Thoracic aorta (tissue), 2 donors: Measurements from ENCODE around the gene APCS. TPM values are rescaled to one million over a fixed set of nuclear protein-coding genes. Genes with fewer than 3 reads are reported as not detected.

Experiments used
- ATAC-seq: fragments of 150-250 bp; one replicate; pipeline ENCODE4 v1.8.0; 2017; ENCODE audit warnings: low read depth; ENCODE audit not compliant: insufficient number of reproducible peaks, low FRiP score
- DNase-seq: peaks from one replicate; pipeline ENCODE4 v3.0.0-alpha.2; 2020; ENCODE audit warnings: low spot score
- H3K27ac ChIP-seq, 2 donors: fragments of 200-600 bp; sonication (generic); 1 replicate in 1 of 2; 2 replicates in 1 of 2; pipeline ENCODE4 v1.5.1; 2016; ENCODE audit warnings: mild to moderate bottlenecking in 2 of 2, moderate library complexity in 2 of 2
- H3K27me3 ChIP-seq: fragments of 200-600 bp; sonication (generic); replicated peaks from 2 replicates; pipeline ENCODE4 v1.6.0; 2016; ENCODE audit warnings: mild to moderate bottlenecking; ENCODE audit not compliant: insufficient read depth
- H3K36me3 ChIP-seq: fragments of 200-600 bp; sonication (generic); one replicate; pipeline ENCODE4 v1.5.1; 2016
- H3K4me1 ChIP-seq, 2 donors: fragments of 200-600 bp; sonication (generic); 1 replicate in 1 of 2; 2 replicates in 1 of 2; pipeline versions ENCODE4 v1.5.1 to v1.6.0; 2016; ENCODE audit warnings: low read depth in 2 of 2, mild to moderate bottlenecking in 1 of 2; ENCODE audit not compliant: control insufficient read depth in 1 of 2
- H3K4me3 ChIP-seq: fragments of 200-600 bp; sonication (generic); 2 replicates; pipeline ENCODE4 v1.5.1; 2016; ENCODE audit warnings: mild to moderate bottlenecking
- H3K9me3 ChIP-seq: fragments of 200-600 bp; sonication (generic); 2 replicates; pipeline ENCODE4 v1.5.1; 2016
- total RNA-seq, 2 donors: library from RNA; depleted of rRNA; stranded (reverse); fragments of >200 nt; gene quantifications; one replicate each; pipeline versions ENCODE4 v1.1.0 to v1.2.3, GENCODE V29; 2016
- TF ChIP-seq, protein P1 (sequence below): fragments of 200-600 bp; sonication (generic); IDR thresholded peaks from one replicate; pipeline ENCODE4 v1.5.1; 2019; ENCODE audit warnings: antibody characterized with exemption

Gene APCS, protein sequence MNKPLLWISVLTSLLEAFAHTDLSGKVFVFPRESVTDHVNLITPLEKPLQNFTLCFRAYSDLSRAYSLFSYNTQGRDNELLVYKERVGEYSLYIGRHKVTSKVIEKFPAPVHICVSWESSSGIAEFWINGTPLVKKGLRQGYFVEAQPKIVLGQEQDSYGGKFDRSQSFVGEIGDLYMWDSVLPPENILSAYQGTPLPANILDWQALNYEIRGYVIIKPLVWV
- not detected for total RNA-seq

DNA sequence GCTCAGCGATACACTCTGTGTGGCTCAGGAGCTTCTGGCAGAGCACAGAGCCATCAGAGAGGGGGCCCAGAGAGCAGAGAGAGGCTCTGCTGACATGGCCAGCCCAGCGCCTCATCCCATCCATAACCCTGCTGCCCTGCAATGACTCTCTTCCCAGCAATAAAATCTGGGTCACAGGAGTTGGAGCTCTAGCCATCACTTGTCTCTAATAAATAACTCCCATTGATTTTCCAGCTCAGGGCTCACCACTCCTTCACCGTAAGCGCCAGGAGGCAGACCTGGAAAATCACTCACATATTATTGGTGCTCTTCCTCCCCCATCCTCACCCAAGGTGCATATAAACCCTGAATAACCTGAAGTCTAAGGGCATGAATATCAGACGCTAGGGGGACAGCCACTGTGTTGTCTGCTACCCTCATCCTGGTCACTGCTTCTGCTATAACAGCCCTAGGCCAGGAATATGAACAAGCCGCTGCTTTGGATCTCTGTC is at the start of gene APCS:
Gene APCS, plus strand, starts transcription at position 366 of the 491 bp plus-strand sequence. Its CDS starts 96 bp downstream, at position 462.
- TF ChIP-seq, protein P1, sequence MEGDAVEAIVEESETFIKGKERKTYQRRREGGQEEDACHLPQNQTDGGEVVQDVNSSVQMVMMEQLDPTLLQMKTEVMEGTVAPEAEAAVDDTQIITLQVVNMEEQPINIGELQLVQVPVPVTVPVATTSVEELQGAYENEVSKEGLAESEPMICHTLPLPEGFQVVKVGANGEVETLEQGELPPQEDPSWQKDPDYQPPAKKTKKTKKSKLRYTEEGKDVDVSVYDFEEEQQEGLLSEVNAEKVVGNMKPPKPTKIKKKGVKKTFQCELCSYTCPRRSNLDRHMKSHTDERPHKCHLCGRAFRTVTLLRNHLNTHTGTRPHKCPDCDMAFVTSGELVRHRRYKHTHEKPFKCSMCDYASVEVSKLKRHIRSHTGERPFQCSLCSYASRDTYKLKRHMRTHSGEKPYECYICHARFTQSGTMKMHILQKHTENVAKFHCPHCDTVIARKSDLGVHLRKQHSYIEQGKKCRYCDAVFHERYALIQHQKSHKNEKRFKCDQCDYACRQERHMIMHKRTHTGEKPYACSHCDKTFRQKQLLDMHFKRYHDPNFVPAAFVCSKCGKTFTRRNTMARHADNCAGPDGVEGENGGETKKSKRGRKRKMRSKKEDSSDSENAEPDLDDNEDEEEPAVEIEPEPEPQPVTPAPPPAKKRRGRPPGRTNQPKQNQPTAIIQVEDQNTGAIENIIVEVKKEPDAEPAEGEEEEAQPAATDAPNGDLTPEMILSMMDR: no peak
- Histone ChIP-seq H3K4me1 (no peaks in the 10 kb centered on the region), H3K36me3 (no peaks in the 10 kb centered on the region), H3K27ac (no peak within 1 kb of the TSS), H3K4me3 (no peak within 1 kb of the TSS), H3K27me3 (no peaks in the 10 kb centered on the region), H3K9me3 (no peaks in the 10 kb centered on the region)
- ATAC-seq (no peak), DNase-seq (no peak)

DNA sequence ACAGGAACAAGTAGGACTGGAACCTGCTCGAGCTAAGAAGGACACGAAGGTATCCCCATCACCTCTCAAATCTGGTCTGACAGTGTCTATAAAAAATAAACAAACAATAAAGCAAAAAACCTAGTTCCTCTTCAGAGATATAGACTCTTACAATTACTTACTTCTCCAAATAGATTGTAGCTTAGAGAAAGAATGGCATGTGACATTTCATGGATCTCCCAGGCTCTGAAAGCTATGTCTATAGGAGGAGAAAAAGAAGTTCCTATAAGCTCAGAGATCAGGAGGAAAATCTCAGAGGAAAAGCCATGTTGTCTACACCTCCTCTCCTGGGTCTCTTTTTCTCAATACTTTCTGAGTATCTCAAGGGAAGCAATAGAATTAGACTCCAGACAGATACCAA is 39.5 kb upstream of the APCS start:
- Histone ChIP-seq H3K36me3 (no peaks in the 10 kb centered on the region), H3K27ac (no peak overlapping the region), H3K27me3 (no peaks in the 10 kb centered on the region), H3K4me3 (no peak overlapping the region), H3K9me3 (no peaks in the 10 kb centered on the region), H3K4me1 (no peaks in the 10 kb centered on the region)
- ATAC-seq (no peak), DNase-seq (no peak)
- TF ChIP-seq, protein P1: no peak

GRCh38 chr1:159554261-159554660 is 33.4 kb upstream of the APCS start:
- DNase-seq: no peak
- TF ChIP-seq, protein P1: no peak
- H3K4me3 ChIP-seq: no peak overlapping the region
- H3K36me3 ChIP-seq: no peaks in the 10 kb centered on the region
- ATAC-seq: no peak
- no peaks in the 10 kb centered on the region for H3K27me3 ChIP-seq
- H3K9me3 ChIP-seq: no peaks in the 10 kb centered on the region
- H3K27ac ChIP-seq: no peak overlapping the region
- H3K4me1 ChIP-seq: no peaks in the 10 kb centered on the region

GRCh38 chr1:159554696-159555095 is 32.9 kb upstream of the APCS start:
- Histone ChIP-seq H3K27me3 (no peaks in the 10 kb centered on the region), H3K27ac (no peak overlapping the region), H3K36me3 (no peaks in the 10 kb centered on the region), H3K9me3 (no peaks in the 10 kb centered on the region), H3K4me1 (no peaks in the 10 kb centered on the region), H3K4me3 (no peak overlapping the region)
- ATAC-seq (no peak), DNase-seq (no peak)
- TF ChIP-seq, protein P1: no peak

- no peak for ATAC-seq
- Histone ChIP-seq H3K27ac (no peak overlapping the region), H3K36me3 (no peaks in the 10 kb centered on the region), H3K27me3 (no peaks in the 10 kb centered on the region), H3K9me3 (no peaks in the 10 kb centered on the region), H3K4me1 (no peaks in the 10 kb centered on the region), H3K4me3 (no peak overlapping the region)
- no peak for DNase-seq
- TF ChIP-seq, protein P1: no peak
These were observed 30.7 kb upstream of the APCS start for GRCh38 chr1:159556931-159557369.
